AG04450 (cell line): ENCODE measurements around the gene SP100. TPM values are rescaled to one million over a fixed set of nuclear protein-coding genes. Genes with fewer than 3 reads are reported as not detected.

Source experiments
- CTCF ChIA-PET: fragments of 300-600, 350-600 bp; formaldehyde crosslinking; extraction: SDS; loops from one replicate; lab custom pipeline; 2022; ENCODE audit warnings: antibody characterized with exemption, inconsistent platforms; lab: Charles Lee
- POLR2A ChIA-PET: fragments of 350-600 bp; formaldehyde crosslinking; extraction: SDS; loops from one replicate; lab custom pipeline; 2021; ENCODE audit warnings: antibody characterized with exemption, inconsistent platforms; lab: Yijun Ruan, JAX
- DNase-seq: peaks from one replicate; pipeline ENCODE4 v3.0.0-alpha.2; 2011; ENCODE audit warnings: low read depth, low spot score
- H3K27ac ChIP-seq: one replicate; pipeline ENCODE4 v1.5.1; 2012; ENCODE audit warnings: low read depth, low read length, control low read depth
- H3K27me3 ChIP-seq: one replicate; pipeline ENCODE4 v1.6.0; 2012; ENCODE audit warnings: low read length; ENCODE audit not compliant: control insufficient read depth, insufficient read depth
- H3K4me3 ChIP-seq: 2 replicates; pipeline ENCODE4 v1.5.1; 2011; ENCODE audit warnings: mild to moderate bottlenecking, low read depth, low read length, control low read depth
- H3K9me3 ChIP-seq: 2 replicates; pipeline ENCODE4 v1.5.1; 2012; ENCODE audit warnings: low read length; ENCODE audit not compliant: control insufficient read depth, insufficient read depth
- CTCF ChIP-seq: IDR thresholded peaks from 2 replicates; pipeline ENCODE4 v1.5.1; 2011; ENCODE audit warnings: low read depth, low read length, control low read depth, inconsistent platforms
- polyA plus RNA-seq: library from polyadenylated mRNA; depleted of rRNA; stranded (reverse); fragments of >200 nt; gene quantifications from 2 replicates; pipeline ENCODE4 v1.2.3, GENCODE V29; 2011

SP100 gene
- polyA plus RNA-seq, 1 experiment = 71.2 TPM

GRCh38 chr2:230575642-230576324 is 159.8 kb downstream of the SP100 start:
- POLR2A ChIA-PET = no interaction called here
- no peak for DNase-seq
- Histone ChIP-seq H3K27ac (no peak overlapping the region), H3K27me3 (peaks cover 8% of the 10 kb centered on the region), H3K9me3 (no peaks in the 10 kb centered on the region; the same call in 1 of the 2 replicates), H3K4me3 (no peak overlapping the region)
- CTCF ChIA-PET = no interaction called here
- TF ChIP-seq CTCF = no peak

GRCh38 chr2:230577114-230577513 is 161.1 kb downstream of the SP100 start:
- DNase-seq = no peak
- POLR2A ChIA-PET = no interaction called here
- no peak for TF ChIP-seq CTCF
- CTCF ChIA-PET = no interaction called here
- Histone ChIP-seq H3K27ac (no peak overlapping the region), H3K4me3 (no peak overlapping the region), H3K27me3 (peaks cover 8% of the 10 kb centered on the region), H3K9me3 (peaks cover 2% of the 10 kb centered on the region; the same call in 1 of the 2 replicates)

DNA sequence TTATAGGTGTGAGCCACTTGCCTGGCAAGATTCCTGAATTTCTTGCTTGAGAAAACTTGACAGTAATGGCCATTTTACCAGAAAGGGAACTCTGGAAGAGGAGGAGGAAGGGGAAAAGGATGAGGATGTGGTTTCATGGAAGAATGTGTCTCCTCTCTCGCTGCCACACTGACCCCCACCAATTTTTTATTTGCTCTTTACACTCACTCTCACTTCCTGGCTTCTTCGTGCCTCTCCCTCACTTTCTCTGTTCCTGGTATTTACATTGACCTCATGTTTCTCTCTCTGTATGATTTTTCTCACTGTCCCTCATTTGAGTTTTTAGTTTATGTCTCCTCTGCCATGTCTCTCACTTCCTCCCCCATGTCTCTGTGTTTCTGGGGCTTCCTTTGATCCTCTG is 162.1 kb downstream of the SP100 start:
- H3K4me3 ChIP-seq = no peak overlapping the region
- no peak for DNase-seq
- ChIA-PET CTCF (no interaction called here), POLR2A (no interaction called here)
- peaks cover 2% of the 10 kb centered on the region; the same call in 1 of the 2 replicates for H3K9me3 ChIP-seq
- H3K27me3 ChIP-seq = peaks cover 8% of the 10 kb centered on the region
- no peak overlapping the region for H3K27ac ChIP-seq
- TF ChIP-seq CTCF = no peak

GRCh38 chr2:230582851-230583283 is 166.9 kb downstream of the SP100 start:
- TF ChIP-seq CTCF = no peak
- no peak overlapping the region for H3K27ac ChIP-seq
- DNase-seq = no peak
- H3K4me3 ChIP-seq = no peak overlapping the region
- POLR2A ChIA-PET = no interaction called here
- peaks cover 2% of the 10 kb centered on the region; the same call in 1 of the 2 replicates for H3K9me3 ChIP-seq
- CTCF ChIA-PET = no interaction called here
- H3K27me3 ChIP-seq = peaks cover 4% of the 10 kb centered on the region

DNA sequence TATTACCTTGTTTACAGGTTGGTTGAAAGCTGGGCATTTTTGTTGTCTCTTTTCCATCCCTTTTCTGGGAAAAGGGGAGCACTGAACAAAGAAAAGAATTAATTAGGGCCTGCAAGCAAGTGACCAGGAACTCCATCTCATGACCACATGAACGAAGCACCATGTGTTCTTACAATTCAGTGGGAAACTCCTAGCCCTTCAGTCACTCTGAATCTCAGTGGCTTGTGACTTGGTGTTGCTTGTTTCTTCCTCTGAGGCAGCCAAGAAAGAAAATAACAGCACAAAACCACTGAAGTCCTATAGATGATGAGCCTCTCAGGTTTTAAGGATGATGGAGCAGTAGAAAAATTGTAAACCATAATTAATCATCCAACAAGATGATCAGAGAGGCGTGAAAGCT is 167.6 kb downstream of the SP100 start:
- Histone ChIP-seq H3K27ac (no peak overlapping the region), H3K4me3 (no peak overlapping the region), H3K27me3 (peaks cover 4% of the 10 kb centered on the region), H3K9me3 (peaks cover 2% of the 10 kb centered on the region; the same call in 1 of the 2 replicates)
- ChIA-PET CTCF (no interaction called here), POLR2A (no interaction called here)
- no peak for DNase-seq
- no peak for TF ChIP-seq CTCF
